Prostate gland (tissue), 2 donors: ENCODE data around the gene CCDC192. TPM values are rescaled to one million over a fixed set of nuclear protein-coding genes. Genes with fewer than 3 reads are reported as not detected.
"Not testable (repeated sequence)": the region's sequence is repeated elsewhere in the genome, so short reads cannot be mapped to it uniquely, and the experiment has no call there.

ENCODE experiments used
- DNase-seq: peaks from one replicate; pipeline ENCODE4 v3.0.0-alpha.2; 2019; ENCODE audit warnings: low spot score
- H3K27ac ChIP-seq, 2 donors: fragments of 200-600 bp; sonication (generic); 2 replicates each; pipeline ENCODE4 v1.5.1; 2017 to 2019
- H3K27me3 ChIP-seq: fragments of 200-600 bp; sonication (generic); replicated peaks from 2 replicates; pipeline ENCODE4 v1.5.1; 2019; ENCODE audit not compliant: insufficient read depth
- H3K36me3 ChIP-seq, 2 donors: fragments of 200-600 bp; sonication (generic); 1 replicate in 1 of 2; 2 replicates in 1 of 2; pipeline versions ENCODE4 v1.5.1 to v1.8.1; 2017 to 2019
- H3K4me1 ChIP-seq: fragments of 200-600 bp; sonication (generic); replicated peaks from 2 replicates; pipeline ENCODE4 v1.5.1; 2019
- H3K4me3 ChIP-seq, 2 donors: fragments of 200-600 bp; sonication (generic); 2 replicates each; pipeline ENCODE4 v1.5.1; 2017 to 2019
- H3K9me3 ChIP-seq: fragments of 200-600 bp; sonication (generic); 2 replicates; pipeline ENCODE4 v1.5.1; 2017
- POLR2A ChIP-seq: fragments of 450-650 bp; IDR thresholded peaks from one replicate; pipeline ENCODE4 v1.6.1; 2016; ENCODE audit warnings: antibody characterized with exemption, mild to moderate bottlenecking
- POLR2AphosphoS5 ChIP-seq: sonication (generic); formaldehyde crosslinking; IDR thresholded peaks from one replicate; pipeline ENCODE4 v1.6.1; 2017; ENCODE audit warnings: antibody characterized with exemption
- WGBS: methylation state at CpG from one replicate; pipeline ENCODE4 v1.1.5; 2018; 5-methylcytosine and 5-hydroxymethylcytosine counted together
- intact Hi-C: fragments of 100-400 bp; cut with DNase I; formaldehyde crosslinking; loops from one replicate; pipeline ENCODE4 v1.14.2; 2022
- total RNA-seq, 2 donors: library from RNA; depleted of rRNA; stranded (reverse); fragments of >200 nt; gene quantifications; one replicate each; pipeline ENCODE4 v1.1.0, GENCODE V29; 2016
- TF ChIP-seq, protein P1 (sequence below), 4 experiments: fragments of 200-600 bp in 2 of 4; fragments of 450-650 bp in 2 of 4; sonication (generic) in 2 of 4; IDR thresholded peaks; 1 replicate in 3 of 4; 2 replicates in 1 of 4; pipeline ENCODE4 v1.5.1; 2016 to 2019; ENCODE audit warnings: antibody characterized with exemption in 4 of 4, mild to moderate bottlenecking in 2 of 4, moderate library complexity in 2 of 4

Gene CCDC192
- total RNA-seq, 2 donors from 2014 or later: not detected

DNA sequence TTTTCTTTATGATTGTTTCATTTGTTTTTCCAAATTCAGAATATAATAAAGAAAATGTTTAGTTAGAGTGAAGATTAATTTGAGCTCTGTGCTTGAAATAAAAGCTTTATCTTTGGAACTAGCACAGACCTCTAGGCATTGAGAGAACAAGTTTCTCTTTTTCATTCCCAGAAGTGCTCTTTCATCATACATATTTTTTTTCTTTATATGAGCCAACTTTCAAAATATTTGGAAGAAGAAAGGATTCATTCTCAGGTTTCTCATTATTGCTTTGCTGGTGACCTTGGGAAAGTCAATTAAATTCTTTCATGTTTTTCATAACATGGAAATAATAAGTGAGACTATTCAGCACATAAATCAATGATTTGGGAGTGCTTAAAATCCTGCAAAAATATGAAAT is 37.5 kb upstream of the CCDC192 start:
- Histone ChIP-seq H3K36me3 (no peaks in the 10 kb centered on the region), H3K9me3 (no peaks in the 10 kb centered on the region), H3K27me3 (no peaks in the 10 kb centered on the region), H3K4me3 (no peak overlapping the region), H3K27ac (no peak overlapping the region), H3K4me1 (no peaks in the 10 kb centered on the region)
- TF ChIP-seq, protein P1, sequence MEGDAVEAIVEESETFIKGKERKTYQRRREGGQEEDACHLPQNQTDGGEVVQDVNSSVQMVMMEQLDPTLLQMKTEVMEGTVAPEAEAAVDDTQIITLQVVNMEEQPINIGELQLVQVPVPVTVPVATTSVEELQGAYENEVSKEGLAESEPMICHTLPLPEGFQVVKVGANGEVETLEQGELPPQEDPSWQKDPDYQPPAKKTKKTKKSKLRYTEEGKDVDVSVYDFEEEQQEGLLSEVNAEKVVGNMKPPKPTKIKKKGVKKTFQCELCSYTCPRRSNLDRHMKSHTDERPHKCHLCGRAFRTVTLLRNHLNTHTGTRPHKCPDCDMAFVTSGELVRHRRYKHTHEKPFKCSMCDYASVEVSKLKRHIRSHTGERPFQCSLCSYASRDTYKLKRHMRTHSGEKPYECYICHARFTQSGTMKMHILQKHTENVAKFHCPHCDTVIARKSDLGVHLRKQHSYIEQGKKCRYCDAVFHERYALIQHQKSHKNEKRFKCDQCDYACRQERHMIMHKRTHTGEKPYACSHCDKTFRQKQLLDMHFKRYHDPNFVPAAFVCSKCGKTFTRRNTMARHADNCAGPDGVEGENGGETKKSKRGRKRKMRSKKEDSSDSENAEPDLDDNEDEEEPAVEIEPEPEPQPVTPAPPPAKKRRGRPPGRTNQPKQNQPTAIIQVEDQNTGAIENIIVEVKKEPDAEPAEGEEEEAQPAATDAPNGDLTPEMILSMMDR (IDR thresholded peaks at IDR 0.05): no peak
- TF ChIP-seq POLR2AphosphoS5 (no peak), POLR2A (no peak)
- intact Hi-C loops: loop anchor here (5.0 kb wide), 1 partner anchor 42 kb away; no protein-coding TSS in a partner anchor
- DNase-seq: no peak

DNA sequence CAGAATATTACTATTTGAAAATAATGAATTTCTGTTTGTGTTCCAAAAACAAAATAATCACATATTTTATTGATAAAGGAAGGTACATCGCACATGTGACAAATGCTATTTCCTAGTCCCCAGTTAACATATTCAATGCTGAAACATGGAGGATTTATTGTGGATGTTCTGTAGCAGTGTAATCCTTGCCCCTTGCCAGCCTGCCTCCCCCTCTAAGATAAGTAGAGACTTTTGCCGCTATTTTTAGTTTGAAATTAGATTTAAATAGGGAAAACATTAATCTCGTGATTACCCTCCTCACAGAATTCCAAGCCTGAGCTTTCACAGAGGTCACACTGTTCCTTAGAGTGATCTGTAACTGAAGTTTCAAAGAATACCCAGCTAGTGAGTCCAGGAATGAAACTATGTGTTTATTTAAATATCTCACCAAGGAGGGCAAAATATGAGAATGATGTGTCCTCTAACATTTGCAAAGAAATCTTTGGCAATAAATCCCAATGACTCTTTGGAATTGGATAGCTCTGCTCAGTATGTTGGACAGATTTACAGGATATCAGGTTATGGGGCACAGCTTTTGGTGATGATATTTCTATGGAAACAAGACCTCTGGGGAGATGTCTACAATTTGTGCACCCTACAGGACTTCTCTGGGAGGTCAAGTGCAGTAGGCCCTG is 37.0 kb upstream of the CCDC192 start:
- Histone ChIP-seq H3K4me1 (no peaks in the 10 kb centered on the region), H3K9me3 (no peaks in the 10 kb centered on the region), H3K27ac (no peak overlapping the region), H3K27me3 (no peaks in the 10 kb centered on the region), H3K36me3 (no peaks in the 10 kb centered on the region), H3K4me3 (no peak overlapping the region)
- DNase-seq: no peak
- TF ChIP-seq POLR2AphosphoS5 (no peak), POLR2A (no peak)
- TF ChIP-seq, protein P1 (IDR thresholded peaks at IDR 0.05): no peak
- intact Hi-C loops: loop anchor here (5.0 kb wide), 1 partner anchor 41 kb away; no protein-coding TSS in a partner anchor
- WGBS: 64% methylated on average over 3 of the region's 3 CpGs

DNA sequence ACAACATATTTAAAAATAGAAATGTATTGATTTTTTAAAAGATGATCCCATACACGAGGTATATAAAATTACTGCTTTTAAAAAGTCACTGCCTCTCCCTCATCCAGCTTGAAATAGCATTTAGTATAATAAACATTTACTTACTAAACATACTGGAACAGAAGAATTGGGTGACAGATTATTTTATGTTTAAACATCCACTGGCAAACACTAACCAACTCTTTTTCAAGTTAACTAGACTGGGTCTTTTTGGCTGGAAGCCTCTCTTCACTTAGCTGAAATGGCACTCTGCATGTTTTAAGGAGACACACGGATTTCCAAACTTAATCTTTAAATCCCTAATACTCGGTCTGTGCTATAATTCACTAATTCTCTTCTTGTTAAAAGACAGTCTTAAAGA is 35.3 kb upstream of the CCDC192 start:
- 19% methylated on average over 3 of the region's 3 CpGs for WGBS

DNA sequence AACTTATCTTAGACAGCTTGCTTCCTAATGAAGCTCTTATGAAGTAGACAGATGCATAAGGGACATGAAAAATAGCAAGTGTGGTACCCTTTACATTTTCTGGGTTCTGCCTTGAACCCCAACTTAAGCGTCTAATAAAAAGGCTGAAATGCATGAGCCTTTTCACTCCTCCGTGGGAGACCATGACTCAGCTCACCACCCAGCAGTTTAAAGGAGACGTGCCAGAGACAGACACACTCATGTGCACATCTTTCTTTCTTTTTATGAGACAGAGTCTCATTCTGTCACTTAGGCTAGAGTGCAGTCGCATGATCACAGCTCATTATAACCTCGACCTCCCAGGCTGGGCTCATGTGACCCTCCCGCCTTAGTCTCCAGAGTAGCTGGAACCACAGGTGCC is 32.0 kb upstream of the CCDC192 start:
- Histone ChIP-seq H3K4me3 (no peak overlapping the region), H3K36me3 (no peaks in the 10 kb centered on the region), H3K27ac (no peak overlapping the region), H3K4me1 (no peaks in the 10 kb centered on the region), H3K27me3 (no peaks in the 10 kb centered on the region), H3K9me3 (no peaks in the 10 kb centered on the region)
- TF ChIP-seq POLR2A (no peak), POLR2AphosphoS5 (no peak)
- TF ChIP-seq, protein P1 (IDR thresholded peaks at IDR 0.05): no peak
- no peak for DNase-seq
- WGBS: 68% methylated on average over 6 of the region's 6 CpGs
- intact Hi-C loops: no loop called here

More for the DNA sequence above, 35.3 kb upstream of the CCDC192 start:
- Histone ChIP-seq H3K9me3 (no peaks in the 10 kb centered on the region), H3K4me3 (no peak overlapping the region), H3K27ac (no peak overlapping the region), H3K36me3 (no peaks in the 10 kb centered on the region), H3K27me3 (no peaks in the 10 kb centered on the region), H3K4me1 (no peaks in the 10 kb centered on the region)
- TF ChIP-seq, protein P1 (IDR thresholded peaks at IDR 0.05): no peak
- TF ChIP-seq POLR2A (no peak), POLR2AphosphoS5 (no peak)
- DNase-seq: no peak
- intact Hi-C loops: loop anchor here (5.0 kb wide), 1 partner anchor 39 kb away; no protein-coding TSS in a partner anchor

DNA sequence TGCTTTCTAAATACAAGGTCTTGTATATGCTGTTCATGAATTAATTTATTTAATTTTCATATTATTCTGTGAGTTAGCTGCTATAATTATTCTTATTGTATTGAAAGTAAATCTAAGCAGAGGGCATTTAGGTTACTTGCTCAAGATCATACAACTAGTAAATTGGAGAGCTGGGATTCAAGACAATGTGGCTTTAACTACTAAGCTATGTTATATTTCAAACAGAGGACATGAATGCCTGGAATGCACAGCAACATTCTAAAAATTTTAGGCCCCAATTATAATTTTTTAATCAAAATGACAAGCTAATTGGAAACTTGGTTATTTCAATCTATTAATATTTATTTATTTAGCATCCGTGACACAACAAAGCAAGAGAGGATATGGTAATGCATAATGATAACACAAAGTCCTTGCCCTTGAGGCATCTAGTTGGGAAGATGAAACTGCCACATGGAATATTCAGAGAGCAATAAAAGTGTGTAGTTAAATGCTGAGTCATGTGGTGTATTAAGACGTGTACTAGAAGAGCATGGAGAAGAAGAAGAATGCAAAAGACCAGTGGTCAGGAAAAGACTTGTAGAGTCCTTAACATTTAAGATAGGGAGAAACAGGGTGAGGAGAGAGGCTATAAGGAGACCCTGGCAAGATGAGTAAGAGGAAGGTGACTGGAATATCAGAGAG is 29.9 kb upstream of the CCDC192 start:
- WGBS: 63% methylated on average over 2 of the region's 2 CpGs
- no peak overlapping the region for H3K4me3 ChIP-seq
- intact Hi-C loops: no loop called here
- no peaks in the 10 kb centered on the region for H3K4me1 ChIP-seq
- no peaks in the 10 kb centered on the region for H3K36me3 ChIP-seq
- H3K27me3 ChIP-seq: no peaks in the 10 kb centered on the region
- H3K9me3 ChIP-seq: no peaks in the 10 kb centered on the region
- TF ChIP-seq, protein P1 (IDR thresholded peaks at IDR 0.05): no peak
- no peak for TF ChIP-seq POLR2A
- TF ChIP-seq POLR2AphosphoS5: no peak
- no peak overlapping the region for H3K27ac ChIP-seq
- no peak for DNase-seq

DNA sequence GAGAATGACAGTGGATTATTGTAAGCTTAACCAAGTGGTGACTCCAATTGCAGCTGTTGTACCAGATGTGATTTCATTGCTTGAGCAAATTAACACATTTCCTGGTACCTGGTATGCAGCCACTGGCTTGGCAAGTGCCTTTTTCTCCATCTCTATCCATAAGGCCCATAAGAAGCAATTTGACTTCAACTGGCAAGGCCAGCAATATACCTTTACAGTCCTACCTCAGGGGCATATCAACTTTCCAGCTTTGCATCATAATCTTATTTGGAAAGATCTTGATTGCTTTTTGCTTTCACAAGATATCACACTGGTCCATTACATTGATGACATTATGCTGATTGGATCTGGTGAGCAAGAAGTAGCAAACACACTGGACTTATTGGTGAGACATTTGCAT is 26.2 kb upstream of the CCDC192 start:
- H3K36me3 ChIP-seq, DNase-seq, H3K27ac ChIP-seq, H3K9me3 ChIP-seq, H3K27me3 ChIP-seq, H3K4me3 ChIP-seq, H3K4me1 ChIP-seq, intact Hi-C loops: not testable (repeated sequence)

DNA sequence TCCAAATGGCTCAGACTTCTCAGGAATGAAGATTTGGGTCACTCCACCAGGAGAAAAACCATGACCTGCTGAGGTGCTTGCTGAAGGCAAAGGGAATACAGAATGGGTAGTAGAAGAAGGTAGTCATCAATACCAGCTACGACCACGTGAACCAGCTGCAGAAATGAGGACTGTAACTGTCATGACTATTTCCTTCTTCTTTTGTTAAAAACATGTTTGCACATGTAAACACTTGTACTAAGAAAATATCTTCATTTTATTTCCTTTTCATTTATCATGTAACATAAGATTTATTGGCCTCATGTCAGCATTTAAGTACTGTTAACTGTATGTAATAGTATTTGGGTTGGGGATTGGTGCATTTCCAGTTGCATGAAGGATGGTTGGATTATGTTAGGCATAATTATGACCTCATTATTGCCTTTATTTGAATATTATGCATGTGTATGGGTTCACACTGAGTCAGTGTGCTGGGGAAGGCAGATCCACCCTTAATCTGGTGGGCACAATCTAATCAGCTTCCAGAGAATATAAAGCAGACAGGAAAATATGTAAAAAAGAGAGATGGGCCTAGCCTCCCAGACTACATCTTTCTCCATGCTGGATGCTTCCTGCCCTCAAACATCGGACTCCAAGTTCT is 23.4 kb upstream of the CCDC192 start:
- H3K36me3 ChIP-seq, H3K4me1 ChIP-seq, H3K4me3 ChIP-seq, H3K27me3 ChIP-seq, H3K9me3 ChIP-seq, DNase-seq, intact Hi-C loops, H3K27ac ChIP-seq: not testable (repeated sequence)
- WGBS: 66% methylated on average over 3 of the region's 3 CpGs
